GM18873 (cell line): Measurements from ENCODE around the gene SIGLEC1.

Source experiments
- ATAC-seq: cut with Tn5 transposase; IDR thresholded peaks from one replicate; pipeline ENCODE4 v1.9.1; 2021; ENCODE audit warnings: mild to moderate bottlenecking, moderate library complexity, moderate number of reproducible peaks; ENCODE audit not compliant: unreplicated experiment, low FRiP score

Gene SIGLEC1

DNA sequence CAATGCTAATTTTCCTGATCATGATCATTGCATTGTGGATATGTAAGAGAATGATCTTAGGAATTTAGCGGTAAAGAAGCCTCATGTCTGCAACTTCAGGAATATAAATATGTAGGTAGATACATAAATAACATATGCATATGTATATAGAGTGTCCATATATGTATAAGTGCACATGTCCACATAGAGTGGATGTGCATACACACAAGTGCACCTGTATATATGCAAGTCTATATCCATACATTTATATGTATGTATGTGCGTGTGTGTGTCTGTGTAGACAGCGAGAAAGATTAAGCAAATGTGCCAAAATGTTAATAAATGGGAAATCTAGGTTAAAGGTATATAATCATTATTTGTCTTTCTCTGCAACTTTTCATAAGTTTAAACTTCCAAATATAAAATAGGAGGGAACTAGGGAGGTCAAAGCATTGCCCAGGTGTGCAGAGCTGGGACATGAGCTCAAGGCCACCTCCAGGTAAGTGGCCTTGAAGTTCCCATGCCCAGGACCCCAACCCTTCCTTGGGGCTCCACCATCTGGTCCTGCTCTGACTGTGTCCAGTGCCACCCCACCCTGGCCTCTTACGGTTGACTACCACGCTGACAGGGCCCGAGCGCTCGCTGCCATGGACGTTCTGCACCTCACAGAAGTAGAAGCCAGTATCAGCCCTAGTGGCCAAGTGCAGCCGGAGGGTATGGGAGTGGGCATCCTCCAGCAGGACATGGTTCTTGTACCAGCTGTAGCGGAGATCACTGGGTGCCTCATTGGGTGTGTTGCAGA, 9.6 kb downstream of the SIGLEC1 start:
- no peak for ATAC-seq

DNA sequence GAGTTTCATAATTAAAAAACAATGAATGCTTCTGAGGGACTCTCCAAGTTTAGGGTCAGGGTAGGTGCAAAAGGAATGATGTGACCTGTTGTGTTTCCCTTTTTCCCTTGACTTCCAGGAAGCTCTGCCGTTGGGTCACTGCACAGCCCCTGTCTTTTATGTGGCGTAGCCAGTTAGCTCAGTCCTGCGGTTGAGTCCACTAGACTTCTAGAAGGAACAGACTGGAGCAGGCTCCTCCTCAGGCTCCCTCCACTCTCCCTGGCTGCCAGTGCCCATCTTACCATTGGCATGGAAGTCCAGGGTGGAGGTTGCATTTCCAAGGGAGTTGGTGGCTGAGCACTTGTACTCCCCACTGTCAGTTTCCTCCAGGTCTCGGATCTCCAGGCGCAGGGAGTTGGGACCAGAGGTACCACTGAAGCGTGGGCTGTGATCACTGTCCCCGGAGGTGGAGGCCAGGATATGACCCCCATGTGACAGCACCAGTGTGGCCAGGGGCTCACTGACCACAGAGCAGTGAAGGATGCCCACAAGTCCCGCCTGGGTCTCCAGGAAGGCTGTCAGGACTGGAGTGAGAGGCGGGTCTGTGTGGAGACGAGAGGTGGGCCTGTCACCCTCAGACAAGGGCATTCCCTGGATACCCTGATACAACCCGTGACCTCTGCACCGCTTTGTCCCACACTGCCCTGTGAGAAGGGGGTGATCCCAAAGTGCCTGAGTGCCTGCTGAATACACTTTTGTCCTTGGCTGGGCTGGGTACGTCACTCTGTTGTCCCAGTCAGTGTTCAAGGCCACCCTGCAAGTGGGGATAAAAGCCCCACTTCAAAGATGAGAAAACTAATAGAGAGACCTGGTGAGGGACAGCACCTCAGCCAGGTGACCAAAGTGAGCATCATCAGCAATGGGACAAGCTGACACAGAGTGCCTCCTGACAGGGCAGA, 11.1 kb downstream of the SIGLEC1 start:
- no peak for ATAC-seq

DNA sequence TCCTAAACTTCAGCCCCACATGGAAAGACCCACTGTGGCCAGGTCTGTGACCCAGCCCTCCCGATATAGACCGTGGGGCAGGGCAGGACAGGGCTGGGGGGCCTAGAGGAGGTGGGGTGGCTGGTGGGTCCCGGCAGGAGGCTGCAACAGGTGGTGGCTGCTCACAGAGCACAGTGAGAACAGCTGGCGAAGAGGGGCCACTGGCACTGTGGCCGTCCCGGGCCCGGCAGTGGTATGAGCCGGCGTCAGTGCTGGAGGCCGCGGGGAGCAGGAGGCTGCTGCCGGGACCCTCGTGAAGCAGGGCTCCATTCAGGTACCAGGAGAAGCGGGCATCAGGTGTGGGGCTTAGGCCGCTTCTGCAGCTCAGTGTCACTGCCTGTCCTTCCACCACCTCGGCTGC, 13.4 kb downstream of the SIGLEC1 start:
- ATAC-seq: no peak

DNA sequence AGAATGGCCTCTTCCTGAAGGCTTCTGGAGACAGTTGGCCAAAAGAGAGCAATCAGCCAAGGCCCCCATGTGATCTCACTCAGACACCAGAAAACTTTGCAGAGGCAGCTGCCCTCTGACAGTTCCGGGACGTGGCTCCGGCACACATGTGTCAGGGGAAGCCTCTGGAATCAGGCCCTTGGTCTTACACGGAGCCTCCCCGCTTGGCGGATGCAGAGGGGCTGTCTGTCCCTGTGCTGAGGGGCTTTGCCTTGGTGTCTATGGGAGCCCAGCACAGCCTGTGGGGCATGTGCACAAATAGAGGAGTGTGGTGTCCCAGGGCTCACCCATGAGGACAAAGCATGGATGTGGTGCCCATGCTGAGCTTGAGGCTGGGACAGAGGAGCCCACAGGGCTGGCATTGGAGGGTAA, 13.8 kb downstream of the SIGLEC1 start:
- no peak for ATAC-seq

DNA sequence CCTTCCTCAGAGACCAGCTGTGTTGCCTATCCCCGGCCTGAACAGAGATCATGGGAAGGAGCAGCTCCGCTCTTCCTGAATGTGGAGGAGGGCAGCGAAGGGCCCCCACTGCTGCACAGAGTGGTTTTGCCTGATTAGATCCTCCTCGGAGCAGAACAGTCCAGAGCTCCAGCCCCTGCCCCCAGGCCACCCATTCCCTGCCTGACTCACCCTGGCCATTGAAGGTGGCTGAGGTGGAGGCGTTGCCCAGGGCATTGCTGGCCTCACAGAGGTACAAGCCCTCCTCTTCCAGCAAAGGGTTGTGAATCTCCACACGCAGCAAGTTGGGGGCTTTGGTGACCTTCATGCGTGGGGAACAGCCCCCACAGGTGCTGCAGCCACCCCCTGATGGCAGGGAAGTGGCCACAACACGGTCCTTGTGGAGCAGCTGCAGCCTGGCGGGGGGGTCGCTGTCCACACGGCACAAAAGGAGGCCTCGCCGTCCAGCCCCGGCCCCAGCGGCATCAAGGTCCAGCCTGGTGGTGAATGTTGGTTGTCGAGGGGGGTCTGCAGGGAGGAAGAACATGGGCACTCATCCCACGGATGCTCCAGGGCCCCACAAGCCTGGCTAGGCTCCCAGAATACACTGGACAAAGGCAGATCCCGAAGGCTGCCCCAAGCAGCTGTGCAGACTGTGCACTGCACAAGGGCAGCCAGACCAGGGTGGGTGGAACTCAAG, 14.7 kb downstream of the SIGLEC1 start:
- ATAC-seq: no peak

DNA sequence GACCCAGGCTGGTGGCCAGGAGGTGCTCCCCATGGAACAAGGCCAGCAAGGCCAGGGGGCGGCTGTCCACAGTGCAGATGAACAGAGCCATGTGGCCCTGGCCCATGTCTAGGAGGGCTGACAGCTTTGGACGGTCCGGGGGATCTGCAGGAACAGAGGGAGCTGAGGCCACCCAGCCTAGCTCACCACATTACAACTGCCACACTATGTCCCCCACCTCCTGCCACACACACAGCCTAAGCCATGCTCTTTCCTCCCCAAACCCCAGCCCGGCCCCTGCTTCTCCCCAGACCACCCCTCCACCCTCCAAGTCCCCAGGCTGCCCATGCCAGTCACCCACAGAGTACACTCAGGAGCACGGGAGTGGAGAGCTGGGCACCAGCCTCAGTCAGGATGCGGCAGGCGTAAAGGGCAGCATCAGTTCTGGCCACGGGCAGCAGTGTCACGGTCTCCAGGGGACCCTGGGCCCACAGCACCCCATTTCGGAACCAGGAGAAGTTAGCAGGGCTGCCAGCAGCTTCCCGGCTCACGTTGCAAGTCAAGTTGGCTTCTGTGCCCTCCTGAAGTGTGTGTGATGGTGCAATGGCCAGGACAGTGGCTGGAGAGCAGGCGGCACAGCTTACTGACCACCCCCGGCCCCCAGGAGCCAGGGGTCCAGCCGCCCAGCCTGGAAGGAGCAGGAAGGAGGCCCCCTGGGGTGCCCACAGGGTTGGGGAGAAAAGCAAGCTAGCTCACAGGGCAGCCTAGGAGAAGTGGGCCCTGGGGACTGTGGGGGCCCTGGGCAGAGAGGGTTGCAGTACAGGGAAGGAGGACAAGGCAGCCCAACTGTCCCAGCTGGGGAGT, 15.4 kb downstream of the SIGLEC1 start:
- ATAC-seq: no peak

DNA sequence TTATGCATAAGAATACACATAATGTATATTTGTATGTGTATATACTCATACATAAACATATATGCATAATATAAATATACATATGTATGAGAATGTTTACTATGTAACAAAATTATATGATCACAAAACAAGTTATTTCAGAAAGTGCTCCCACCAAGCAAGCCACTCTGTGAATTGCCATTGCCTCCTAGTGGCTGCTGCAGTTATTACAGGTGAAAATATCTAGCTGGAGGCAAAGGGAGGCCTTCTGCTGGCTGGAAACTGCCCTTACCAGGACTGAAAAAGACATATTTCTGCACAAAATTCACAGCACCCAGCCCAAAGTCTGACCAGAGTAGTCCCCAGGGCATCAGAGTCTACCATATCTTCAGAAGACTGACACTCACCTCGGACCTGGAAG, 16.2 kb downstream of the SIGLEC1 start:
- ATAC-seq: no peak

DNA sequence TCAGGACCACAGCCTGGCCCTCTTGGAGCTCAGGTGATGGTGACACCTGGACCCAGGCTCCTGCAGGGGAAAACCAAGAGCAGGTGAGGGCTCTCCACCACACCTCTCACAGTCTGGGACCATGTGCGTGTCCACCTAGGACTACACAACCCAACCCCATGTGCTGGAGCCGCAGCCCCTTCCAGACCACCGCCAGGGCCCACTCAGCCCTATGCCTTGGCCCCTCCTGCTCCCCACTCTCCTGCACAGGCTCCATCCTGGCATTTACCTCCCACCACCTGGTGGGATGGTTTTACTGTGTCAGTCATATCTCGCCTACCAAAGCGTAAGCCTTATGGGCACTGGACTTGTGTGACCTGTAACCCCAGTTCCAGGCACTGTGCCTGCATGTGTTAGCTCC, 17.5 kb downstream of the SIGLEC1 start:
- ATAC-seq: no peak

DNA sequence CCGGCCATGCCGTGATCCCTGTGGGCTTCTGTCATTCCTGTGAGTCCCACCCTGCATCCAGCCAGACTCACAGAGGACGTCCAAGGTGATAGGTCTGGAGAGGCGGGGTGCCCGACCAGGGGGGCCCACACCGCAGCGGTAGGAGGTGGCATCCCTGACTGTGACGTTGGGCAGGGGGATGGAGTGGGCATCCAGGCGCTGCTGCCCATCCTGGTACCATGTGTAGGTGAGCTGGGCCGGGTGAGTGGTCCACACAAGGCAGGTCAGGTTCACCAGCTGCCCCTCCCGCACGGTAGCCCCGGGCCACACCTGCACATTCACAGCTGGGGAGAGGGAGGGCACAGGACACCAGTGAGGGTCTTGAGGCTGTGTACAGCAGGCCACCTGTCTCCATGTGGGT, 19.0 kb downstream of the SIGLEC1 start:
- ATAC-seq: no peak

DNA sequence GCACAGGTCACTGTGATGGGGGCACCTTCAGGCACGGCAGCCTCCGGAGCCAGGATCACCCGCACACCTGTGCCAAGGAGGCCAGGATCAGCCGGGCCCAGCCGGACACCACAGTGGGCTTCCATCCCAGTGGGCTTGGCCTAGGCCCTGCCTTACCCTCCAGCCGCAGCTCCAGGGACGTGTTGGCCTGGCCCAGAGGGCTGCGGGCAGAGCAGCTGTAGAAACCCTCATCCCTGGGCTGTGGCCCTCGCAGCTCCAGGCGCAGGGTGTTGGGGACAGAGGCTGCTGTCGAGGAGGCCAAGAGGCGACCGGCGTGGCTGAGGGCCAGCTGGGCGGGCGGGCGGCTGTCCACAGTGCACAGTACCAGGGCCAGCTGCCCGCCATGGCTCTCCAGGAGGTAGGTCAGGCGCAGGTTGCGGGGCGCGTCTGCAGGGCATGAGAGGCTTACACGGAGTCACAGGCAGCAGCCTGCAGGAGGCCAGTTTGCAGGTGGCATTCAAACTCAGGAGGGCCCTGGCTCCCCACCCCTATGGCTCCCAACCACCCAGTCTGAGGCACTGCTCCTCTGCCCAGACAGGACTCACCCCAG, 19.6 kb downstream of the SIGLEC1 start:
- no peak for ATAC-seq

DNA sequence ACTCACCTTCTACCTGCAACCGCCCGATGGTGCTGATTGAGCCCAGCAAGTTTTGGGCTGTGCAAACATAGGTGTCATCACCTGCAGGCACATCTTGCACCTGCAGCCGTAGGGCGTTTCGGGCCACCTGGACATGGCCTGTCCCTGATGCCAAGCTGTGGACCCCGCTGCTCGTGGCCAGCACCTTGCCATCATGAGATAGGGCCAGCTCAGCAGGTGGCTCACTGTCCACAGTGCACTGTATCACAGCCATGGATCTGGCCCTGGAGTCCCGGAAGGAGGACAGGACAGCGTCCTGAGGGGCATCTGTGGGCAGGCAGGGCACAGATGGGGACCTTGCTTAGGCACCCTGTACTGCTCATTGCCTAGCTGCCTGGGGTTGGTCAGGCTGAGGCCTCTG, 20.5 kb downstream of the SIGLEC1 start:
- no peak for ATAC-seq

DNA sequence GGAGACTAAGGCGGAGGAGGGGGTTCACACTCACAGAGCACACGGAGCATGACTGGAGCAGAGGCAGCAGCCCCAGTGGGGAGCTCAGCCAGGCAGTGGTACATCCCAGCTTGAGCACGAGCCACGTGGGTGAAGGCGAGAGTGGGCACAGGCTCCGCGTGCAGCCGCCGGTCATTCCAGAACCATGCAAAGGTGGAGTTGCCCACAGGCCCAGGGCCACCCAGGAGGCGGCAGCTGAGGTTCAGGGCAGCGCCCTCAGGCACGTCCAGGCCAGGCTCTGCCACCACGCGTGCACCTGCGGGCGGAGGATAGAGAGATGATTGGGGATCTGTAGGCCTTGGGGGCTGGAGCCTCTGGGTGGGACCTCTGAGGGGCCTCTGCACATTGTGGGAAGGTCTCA, 21.1 kb downstream of the SIGLEC1 start:
- ATAC-seq: no peak

DNA sequence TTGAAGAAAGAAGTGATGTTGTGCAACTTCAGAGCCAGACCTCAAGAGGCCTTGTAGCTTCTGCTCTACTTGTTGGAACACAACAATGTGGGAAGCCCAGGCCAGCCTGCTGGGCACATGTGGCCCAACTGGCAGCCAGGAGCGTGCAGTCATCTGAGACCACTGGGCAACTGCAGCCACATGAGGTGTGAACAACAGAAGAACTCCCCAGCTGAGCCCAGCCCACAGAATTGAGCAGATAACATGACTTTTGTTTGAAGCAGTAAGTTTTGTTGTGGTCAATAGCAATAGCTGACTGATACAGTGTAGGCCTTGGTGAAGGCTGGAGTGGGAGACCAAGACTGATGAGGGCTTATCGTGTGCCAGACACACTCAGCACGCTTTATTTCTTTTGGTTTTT, 22.0 kb downstream of the SIGLEC1 start:
- no peak for ATAC-seq

DNA sequence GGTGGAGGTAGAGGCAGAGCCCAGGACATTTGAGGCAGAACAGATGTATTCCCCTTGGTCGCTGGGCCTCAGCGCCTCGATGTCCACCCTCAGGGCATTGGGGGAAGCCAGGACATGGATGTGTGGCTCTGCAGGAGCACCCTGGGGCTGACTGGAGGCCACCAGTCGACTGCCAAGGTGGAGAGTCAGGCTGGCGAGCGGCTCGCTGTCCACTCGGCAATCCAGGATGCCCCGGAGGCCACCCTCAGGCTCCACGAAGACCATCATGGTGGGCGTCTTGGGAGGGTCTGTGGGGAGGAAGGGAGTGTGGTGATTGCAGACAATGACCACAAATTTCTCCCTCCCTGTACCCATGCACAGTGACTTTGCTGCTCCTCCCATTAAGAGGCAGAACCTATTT, 22.4 kb downstream of the SIGLEC1 start:
- no peak for ATAC-seq

DNA sequence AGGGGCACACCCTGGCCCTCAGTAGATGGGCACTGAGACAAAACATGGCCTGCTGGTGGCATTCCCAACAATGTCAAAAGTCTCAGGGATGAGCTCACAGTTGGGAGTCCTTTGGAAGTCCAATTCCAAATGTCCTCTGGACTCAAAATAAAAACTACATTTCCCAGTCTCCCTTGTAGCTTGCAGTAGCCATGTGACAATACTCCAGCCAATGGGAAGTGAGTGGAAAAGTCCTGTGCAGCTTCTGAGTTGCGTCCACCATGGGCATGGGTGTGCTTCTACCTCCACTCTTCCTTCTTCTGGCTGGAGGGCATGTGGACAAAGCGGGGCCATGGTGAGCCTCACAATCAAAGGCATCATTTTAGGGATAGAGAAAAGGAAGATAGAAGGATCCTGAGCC, 24.7 kb downstream of the SIGLEC1 start:
- no peak for ATAC-seq

DNA sequence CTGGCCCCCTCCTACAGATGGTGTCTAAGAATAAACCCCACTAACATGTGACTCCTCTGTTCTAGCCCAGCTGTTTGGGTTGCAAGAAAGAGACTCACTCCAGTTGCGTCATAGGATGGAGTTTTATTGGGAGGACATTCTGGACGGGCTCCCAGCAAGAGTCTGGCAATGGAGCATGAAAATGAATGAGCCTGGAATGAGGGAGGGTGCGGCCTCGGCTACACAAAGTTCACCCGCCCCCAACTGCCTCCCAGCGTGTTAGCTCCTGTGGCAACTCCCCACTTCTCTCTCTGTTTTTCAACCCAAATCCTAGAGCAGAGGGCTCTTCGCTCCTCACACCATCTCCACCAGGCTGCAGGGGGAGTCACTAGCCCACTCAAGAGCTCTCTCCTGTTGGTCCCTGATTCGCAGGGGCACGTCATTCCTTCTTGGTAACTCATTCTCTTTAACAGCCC, 25.5 kb downstream of the SIGLEC1 start:
- no peak for ATAC-seq

DNA sequence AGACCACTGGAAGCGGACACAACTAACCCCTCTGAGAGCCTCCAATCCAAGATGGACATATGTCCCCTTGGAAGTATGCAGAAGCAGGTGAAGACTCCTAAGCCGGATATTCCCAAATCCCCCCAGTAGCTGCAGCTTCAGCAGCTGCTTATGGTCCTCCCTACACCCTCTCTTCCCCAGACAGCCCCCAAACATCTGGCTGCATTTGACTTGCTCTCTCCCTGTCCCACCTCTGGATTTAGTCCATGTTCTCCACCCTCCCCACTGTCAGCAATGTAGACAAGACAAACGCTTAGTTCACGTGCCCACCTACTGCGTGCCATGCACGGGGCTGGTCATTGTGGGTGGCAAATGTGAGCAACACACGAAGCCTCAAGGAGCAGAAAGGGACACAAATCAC, 26.0 kb downstream of the SIGLEC1 start:
- ATAC-seq: no peak

DNA sequence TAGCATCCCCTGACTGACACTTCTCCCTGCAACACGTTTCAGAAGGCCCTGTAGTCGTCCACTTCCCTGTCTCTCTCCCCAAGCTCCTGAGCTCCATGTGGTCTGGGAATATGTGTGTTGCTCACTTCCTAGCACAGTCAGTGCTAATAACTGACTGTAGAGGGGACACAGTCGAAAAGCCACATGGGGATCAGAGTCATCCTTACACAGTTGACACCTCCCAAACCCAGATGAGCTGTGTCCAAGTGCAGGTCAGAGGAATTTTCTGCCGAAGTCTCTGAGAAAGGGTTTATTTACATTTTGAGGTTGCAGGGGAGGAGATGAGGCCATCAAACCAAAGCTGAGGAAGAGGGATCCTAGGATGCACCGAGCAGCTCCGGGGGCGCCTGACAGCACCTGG, 27.1 kb downstream of the SIGLEC1 start:
- no peak for ATAC-seq

DNA sequence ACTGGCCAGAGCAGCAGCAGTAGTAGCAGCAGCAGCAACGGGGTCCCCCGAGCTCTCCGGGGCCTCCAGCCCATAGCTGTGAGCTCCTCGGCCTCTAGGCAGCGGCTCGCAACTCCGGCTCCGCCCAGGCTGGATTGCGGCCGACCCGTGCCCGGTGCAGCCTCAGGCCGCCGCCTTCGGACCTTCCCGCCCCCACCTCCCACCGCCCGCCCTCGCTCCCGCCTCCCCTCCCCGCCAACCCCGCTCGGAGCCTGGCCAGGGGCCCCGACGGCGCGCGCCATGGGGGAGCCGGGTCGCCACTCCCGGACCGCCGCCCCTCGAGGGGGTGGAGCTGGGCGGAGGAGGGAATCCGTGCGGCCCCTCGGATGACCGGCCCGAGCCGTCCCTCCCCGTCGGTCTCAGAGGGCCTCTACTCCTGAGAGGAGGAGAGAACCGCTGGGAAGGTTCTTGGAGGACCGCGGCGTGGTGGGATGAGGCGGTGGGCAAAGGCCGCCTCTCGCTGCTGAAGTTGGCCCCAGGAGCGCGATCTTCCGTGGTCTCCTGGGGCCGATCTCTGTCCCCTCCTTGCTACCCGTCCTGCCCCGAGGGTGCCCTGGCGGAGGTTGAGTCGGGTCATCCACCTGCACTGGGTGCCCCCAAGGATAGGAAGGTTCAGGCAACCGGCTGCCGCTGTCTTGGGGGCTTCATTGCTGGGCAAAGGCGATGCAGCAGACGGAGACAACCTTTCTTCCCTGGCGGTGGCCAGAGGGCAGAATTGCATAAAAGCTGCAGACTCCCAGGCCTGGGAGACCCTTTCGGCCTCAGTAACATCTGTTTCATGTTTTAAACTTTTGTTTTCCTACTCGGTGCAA, 30.2 kb downstream of the SIGLEC1 start, which contains the start of gene ADAM33:
ADAM33 (minus strand) TSS at position 80 of the 851 bp plus-strand sequence; CDS start at position 74, 6 bp downstream.
- no peak for ATAC-seq
